ENCODE measurements around the gene RACGAP1. TPM values are rescaled to one million over a fixed set of nuclear protein-coding genes. Genes with fewer than 3 reads are reported as not detected.

RACGAP1 gene
- polyA plus RNA-seq, 3 donors, result 51.5 to 58.4 (median 57.5) TPM

DNA sequence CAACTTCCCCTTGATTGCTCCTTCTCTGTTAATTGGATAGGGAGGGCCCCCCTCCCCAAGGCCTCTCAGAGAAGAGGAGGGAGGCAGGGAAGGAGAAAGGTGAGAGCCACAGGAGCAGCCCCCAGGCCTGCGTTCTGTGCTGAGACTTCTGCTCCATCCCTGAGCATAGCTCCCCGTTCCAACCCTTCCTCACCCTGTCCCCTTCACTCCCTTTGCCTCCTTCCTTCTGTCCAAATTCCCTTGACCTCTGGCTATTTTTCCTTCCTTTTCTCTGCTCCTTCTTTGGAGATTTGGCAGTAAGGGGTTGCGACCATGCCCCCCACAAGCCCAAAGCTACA, 31.3 kb upstream of the RACGAP1 start:
- no peak for DNase-seq (ENCODE audit: low read depth in 3 of 3, low spot score in 2 of 3)

DNA sequence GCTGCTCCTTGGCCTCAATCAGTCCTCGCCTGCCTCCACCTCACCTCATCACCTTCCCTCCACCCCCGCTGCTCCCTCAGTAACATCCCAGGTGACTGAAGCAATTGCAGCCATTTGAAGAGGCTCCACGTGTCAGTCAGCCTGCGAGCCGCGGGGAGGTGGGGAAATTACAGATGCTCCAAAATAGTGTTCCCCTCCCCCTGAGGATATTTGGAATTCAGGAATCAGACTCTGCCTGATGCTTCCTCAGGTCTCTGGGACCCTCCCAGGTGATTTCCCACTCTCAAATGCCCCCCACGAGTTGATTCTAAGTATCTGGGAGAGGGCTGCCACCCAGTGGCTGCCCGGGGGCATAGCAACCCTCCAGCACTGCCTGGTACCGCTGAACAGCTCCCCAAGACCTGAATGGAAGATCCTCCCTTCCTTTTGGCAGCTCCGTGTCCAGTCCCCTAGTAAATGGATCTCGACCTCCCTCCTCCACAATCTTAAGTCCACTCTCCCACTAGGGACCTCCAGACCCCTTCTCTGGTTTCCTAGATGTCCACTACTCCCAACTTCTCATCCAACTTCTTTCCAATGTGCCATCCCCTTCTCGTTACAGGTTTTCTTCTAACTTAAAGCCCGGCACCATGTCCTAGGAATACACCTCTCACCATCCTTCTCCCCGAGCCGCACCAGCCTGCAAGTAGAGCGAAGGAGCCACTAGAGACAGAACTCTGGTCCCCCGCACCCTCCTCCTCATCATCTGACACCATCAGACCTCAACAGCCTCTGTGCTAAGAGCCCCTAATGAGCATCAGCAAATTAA, 30.7 kb upstream of the RACGAP1 start:
- no peak for DNase-seq (ENCODE audit: low read depth in 3 of 3, low spot score in 2 of 3)

DNA sequence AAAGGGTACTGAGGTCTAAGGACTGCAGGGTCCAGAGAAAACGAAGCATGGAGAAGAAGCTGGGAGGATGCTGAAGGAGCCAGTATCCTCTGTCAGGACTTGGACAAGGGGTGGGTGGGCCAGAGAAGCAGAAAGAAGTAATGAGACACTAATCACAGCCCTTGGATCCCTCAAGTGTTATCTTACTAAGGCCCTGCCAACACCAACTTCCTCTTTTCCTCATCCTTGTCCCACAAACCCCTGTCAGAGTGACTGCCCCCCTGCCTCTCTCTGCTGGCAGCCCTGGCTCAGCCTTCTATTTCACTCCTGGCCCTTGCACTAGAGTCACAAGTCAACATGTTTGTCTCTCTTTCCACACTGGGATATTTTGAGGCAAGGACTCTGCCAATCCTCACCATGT, 28.3 kb upstream of the RACGAP1 start:
- no peak for DNase-seq (ENCODE audit: low read depth in 3 of 3, low spot score in 2 of 3)

DNA sequence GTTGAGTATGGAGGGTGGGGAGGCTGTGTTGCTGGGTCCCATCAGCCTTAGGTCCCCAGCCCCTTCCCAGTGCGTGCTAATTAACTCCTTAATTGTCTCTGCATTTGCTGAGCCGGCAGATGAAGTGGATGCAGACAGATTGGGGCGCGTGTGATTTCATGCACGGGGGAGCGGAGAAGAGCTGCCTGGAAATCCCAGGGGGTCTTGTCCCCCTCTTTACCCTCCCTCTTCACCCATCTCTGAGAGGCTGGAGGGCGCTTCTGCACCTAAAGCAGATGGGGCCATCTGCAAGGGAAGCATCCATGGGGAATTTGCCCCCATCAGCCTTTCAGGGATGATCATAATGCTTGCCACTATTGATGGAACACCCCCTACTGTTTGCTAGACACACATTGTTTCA, 27.7 kb upstream of the RACGAP1 start:
- no peak for DNase-seq (ENCODE audit: low read depth in 3 of 3, low spot score in 2 of 3)

DNA sequence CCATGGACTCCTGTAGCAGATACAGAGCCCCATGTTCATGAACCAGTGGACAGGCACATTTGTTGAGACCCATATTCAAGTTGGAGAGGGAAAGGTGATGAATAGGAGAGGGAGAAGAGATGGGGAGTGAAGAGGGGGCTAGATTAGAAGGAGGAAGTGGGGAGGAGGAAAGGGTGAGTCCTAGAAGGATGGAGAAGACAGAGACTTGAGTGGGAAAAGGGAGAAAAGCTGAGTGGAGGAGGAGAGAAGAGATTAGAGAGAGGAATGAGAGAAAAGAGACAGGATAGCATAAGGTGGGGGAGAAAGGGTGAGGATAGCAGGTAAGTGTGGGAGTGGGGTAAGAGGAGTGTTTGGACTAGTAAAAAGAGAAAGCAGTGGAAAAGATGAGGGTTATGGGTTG, 27.2 kb upstream of the RACGAP1 start:
- DNase-seq (ENCODE audit: low read depth in 3 of 3, low spot score in 2 of 3), result no peak

DNA sequence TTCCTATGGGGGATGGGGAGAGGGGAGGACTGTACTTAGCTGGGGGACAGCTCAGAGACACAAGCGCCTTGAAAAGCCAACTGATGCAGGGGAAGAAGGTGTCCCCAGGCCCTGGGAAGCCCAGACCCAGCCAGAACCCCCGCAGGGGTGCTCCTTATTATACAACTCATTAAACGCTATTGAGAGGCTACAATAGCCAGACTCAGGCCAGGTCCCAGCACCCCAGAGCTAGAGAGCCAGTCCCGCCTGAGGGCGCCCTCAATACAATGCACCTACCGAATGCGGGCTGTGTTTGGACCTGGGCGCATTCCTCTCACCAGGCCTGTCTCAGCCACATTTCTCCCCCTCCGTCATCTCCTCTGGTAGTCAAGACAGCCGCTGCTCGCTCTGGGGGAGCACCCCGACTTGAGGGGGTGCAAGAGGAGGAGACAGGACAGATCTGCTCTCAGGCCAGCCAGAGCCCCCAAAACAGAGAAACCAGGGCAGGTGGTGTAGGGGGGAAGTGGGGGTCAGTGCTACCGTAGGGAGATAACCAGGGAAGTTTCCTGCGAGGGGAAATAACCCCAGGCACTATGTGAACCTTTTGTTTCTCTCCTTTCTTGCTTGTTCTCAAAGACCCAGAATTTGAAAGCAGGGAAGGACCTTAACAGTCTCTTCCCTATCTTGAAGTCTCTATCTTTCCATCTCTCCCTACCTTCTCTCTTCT, 26.0 kb upstream of the RACGAP1 start:
- DNase-seq (ENCODE audit: low read depth in 3 of 3, low spot score in 2 of 3), result no peak

DNA sequence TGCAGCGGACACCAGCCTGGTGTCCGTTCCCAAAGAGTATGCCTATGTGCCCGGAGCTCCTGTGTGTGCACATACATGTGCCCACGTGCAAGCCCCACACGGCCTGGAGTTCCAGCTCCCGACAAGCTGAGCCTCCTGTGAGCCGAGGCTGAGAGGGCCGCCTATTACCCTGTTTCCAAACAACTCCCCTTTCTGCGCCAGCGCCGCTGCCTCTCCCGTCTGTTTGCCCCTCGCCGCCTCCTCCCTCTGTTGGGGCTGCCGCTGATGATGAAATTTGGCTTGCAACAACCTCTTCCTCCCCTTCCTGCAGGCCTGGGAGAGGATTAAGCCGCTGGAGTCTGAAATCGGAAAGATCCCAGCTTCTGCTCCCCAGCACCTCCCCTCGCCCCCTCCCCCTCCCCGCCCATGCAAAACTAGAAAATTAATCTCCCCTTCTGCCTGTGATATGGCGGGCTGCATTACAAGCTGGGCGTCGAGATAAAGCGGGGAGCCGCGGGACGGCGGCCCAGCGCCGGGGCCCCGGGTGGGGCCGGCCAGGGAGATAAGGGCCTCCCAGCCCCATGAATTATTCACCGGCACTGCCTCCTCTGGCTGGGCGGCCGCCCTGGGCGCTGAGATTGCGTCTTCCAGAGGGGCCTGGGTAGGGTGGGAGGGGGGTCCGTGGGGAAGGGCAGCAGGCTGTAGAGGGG, 25.3 kb upstream of the RACGAP1 start:
- no peak for DNase-seq (ENCODE audit: low read depth in 3 of 3, low spot score in 2 of 3)

DNA sequence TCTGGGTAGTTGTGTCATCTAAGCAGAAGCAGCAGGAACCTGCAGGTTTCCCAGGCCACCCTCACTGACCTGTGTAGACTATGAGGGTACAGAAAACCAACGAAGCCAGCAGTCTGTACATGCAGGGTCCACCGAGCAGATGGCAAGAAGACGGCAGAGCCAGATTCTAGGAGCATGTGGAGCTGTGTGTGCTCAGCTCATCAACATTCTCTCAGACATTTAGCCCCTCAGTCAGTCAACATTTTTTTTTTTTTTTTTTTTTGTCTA, 24.8 kb upstream of the RACGAP1 start:
- DNase-seq (ENCODE audit: low read depth in 3 of 3, low spot score in 2 of 3), result no peak

DNA sequence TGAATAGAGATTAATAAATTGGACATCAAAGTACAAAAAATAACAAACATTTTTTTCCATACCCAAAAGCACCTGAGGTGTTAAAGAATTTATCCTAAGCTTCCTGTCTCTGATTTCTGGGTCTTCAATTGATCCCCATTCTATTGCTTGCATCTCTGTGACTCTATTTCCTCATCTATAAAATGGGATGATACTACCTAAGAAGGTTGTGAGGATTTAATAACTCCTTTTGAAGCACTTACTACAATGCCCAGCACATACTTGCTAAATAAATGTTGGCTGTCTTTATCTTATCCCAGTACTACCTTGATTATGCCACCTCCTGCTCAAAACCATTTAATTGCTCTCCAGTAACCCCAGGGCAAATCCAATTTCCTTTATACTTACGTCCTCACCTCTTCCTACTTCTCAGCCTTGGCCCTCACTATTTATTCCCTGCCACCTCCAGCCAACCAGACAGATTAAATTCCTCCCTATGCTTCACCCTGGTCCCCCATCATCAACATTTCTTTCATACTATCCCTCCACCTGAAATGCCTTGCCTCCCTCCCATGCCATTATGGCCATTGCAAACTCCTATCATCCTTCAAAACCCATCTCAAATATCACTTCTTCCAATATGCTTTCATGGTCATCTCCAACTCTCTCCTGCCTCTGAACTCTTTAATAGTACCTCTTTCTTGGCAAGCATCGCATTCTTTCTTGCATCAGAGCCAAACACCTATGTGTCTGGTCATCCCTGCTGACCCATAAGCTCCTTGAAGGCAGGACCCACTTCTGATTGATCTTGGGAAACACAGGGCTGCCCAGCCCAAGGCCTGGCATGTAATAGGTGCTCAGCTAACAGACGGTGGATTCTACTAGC, 24.2 kb upstream of the RACGAP1 start:
- no peak for DNase-seq (ENCODE audit: low read depth in 3 of 3, low spot score in 2 of 3)

DNA sequence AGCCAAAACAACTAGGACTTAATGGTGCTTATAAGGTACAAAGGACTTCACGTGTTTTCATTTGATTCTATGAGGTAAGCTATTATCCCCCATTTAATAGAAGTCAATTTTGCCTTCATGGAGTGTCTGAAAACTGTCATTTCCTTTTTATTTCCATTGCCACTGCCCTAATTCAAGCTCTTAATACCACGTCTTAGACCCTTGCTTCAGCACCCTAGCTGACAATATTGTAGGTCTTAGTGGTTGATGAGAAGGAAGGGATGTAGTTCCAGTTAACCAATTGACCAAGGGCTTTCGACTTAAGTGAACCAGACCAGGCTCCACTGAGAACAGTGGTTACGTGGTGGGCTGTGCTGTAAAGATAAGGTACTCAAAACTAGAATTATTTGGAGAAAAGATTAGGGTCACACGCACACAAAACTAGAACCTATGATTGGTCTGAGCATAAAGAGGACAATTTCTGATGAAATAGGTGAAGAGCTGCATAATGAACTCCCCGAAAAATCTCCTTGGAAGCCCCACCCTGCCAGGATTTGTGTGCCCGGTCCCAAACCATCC, 22.5 kb upstream of the RACGAP1 start:
- no peak for DNase-seq (ENCODE audit: low read depth in 3 of 3, low spot score in 2 of 3)

DNA sequence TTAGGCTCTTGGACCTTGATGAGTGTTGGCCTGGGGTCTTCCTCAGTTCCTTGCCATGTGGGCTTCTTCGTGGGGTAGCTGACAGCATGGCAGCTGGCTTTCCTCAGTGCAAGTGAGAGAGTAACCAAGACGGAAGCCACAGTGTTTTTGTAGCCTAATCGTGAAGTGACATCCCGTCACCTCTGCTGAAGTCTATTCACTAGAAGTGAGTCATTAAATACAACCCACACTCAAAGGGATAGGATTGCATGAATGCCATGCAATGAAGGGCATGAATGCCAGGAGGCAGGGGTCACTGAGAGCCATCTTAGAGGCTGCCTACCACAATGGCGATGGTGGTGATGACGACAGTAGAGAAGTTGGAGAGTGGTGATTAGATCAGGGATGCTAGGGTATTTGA, 18.6 kb upstream of the RACGAP1 start:
- no peak for DNase-seq (ENCODE audit: low read depth in 3 of 3, low spot score in 2 of 3)

DNA sequence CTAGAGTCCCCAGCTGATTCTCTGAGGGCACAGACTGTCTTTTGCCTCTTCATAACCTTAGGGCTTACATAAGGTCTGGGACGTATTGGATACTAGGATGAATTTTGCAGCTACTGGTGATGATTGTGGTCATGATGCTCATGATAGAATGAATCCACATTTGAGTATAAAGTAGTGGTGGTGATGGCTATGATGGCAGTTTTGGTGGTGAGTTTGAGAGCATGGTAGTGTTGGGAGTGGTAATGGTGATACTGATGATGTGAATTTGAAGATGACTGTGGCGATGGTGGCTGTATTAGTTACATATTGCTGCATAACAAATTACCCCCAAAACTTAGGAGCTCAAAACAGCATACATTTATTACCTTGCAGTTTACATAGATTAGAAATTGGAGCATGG, 18.0 kb upstream of the RACGAP1 start:
- DNase-seq (ENCODE audit: low read depth in 3 of 3, low spot score in 2 of 3), result no peak

DNA sequence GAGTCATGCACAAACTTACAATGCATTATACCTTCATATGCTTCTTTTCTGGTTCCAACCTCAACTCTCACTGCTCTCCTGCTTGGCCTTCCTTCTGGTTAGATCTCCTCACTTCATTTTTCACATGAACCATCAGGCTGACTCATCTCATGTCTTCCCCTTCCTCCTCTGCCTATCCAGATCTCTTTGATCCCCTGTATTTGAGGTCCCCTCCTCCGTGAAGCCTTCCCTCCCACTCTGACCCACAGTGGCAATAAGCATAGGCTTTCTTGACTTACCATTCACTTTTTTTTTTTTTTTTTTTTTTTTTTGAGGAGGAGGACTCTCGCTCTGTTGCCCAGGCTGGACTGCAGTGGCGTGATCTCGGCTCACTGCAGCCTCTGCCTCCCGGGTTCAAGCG, 17.4 kb upstream of the RACGAP1 start:
- no peak for DNase-seq (ENCODE audit: low read depth in 3 of 3, low spot score in 2 of 3)

DNA sequence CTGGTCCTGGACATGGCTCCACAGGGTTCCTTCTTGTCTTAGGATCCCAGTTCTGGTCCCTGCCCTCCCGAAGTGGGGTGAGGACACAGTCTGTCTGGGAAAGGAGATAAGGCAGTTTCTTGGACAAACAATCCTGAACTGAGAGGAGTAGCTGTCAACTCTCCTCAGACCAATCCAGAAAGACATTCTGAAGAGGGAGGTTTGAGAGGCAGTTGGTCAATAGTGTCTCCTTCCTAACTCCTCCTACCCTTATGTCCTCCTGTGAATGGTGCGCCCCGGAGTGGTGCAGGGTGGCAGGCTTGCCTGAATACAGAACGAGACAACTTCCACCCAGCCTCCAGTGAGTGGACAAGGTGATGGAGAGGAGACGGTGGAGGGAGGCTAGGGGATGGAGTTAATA, 16.7 kb upstream of the RACGAP1 start:
- no peak for DNase-seq (ENCODE audit: low read depth in 3 of 3, low spot score in 2 of 3)

DNA sequence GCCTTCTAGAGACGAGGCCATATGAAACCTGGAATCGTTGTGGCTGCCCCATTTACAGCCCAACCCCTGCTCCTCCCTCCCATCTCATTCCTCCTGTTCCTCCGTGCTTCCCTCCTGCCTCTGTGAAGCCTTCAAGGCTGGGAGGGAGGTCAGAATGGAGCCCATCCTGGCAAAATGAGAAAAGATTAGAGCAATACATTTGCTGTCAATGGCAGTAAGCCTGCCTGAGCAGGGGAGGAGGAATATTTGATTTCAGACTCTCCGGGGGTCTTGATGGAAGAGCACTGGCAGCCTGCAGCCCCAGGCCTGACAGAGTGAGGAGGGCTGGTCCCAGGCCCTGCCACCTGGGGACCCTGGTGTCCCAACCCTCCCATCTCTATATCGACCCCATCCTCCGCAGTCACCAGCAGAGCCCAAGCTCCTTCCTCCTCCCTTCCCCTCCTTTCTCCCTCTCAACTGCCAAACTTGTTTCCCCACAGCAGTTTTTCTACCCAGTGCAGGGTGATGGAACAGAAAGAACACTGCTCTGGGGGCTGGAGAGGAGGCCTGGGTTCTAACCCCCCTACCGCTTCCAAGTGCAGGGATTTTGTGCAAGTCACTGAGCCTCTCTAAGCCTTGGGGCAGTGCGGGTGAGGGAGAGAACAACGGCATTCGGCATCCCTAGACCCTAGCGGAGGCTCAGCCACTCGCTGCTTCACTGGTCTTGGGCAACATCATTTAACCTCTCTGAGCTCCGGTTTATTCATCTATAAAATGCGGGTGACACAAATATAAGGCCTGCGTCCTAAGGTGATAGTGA, 16.0 kb upstream of the RACGAP1 start:
- DNase-seq (ENCODE audit: low read depth in 3 of 3, low spot score in 2 of 3), result no peak

DNA sequence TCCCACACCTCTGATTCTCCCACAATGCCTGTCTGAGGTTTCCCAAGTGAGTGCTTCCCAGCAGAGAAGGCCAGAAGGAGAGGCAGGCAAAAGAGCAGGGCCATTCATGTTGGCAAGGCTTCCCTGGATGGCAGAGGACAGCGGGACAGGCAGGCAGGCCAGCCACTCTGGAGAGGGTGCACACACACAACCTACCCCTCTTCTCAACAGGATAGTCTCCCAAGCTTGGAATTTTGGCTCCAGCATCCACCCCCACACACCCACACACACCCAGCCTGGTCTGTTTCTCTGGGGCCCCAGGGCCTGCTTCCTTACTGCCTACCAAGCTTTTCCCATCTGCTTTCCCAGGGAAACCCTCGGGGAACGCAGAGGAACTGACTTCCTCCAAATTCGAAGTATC, 15.4 kb upstream of the RACGAP1 start:
- DNase-seq (ENCODE audit: low read depth in 3 of 3, low spot score in 2 of 3), result no peak

DNA sequence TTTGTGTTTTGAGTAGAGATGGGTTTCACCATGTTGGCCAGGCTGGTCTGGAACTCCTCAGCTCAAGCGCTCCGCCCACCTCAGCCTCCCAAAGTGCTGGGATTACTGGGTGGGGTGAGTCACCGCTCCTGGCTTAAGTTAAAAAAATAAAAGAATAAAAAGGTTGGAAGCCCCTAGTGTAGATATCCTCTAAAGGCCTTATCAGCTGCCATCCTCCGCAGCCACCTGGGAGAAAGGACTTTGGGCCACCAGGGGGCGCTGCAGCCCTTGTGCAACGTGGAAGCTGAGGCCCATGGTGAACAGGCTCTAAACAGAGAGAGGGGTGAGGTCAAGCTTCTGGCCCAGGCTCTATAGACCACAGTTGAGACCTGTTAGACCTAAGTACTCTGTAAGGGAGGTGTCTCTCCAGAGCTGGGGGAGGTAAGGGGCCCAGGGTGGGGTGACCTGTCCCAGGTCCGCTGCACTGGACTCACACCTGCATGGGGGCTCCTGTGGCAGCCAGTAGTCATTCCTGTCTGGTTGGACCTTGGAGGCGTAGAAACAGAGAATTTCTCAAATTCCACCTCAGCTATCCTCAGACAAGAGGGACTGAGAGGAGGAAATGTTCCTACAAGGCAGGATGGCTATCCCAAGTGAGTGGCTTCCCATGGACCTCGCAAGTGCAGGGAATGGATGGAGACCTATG, 14.0 kb upstream of the RACGAP1 start:
- no peak for DNase-seq (ENCODE audit: low read depth in 3 of 3, low spot score in 2 of 3)

DNA sequence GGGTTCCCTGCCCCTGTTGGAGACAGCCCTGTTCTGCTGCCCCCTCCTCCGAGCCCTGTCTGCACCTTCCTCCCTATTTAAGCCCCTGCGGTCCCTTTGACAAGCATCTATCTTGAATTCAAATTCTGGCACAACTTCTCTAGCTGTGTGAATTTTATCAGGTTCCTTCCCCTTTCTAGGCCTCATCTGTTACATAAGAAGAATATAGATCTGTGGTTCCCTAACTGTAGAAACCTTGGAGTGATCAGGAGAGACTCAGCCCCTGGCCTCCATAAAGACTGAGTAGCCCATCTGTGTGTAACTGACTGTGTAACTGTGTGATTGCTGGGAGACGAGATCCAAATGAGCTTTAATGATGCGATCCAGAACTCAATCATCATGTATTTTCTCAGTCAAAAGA, 13.0 kb upstream of the RACGAP1 start:
- DNase-seq (ENCODE audit: low read depth in 3 of 3, low spot score in 2 of 3), result no peak

DNA sequence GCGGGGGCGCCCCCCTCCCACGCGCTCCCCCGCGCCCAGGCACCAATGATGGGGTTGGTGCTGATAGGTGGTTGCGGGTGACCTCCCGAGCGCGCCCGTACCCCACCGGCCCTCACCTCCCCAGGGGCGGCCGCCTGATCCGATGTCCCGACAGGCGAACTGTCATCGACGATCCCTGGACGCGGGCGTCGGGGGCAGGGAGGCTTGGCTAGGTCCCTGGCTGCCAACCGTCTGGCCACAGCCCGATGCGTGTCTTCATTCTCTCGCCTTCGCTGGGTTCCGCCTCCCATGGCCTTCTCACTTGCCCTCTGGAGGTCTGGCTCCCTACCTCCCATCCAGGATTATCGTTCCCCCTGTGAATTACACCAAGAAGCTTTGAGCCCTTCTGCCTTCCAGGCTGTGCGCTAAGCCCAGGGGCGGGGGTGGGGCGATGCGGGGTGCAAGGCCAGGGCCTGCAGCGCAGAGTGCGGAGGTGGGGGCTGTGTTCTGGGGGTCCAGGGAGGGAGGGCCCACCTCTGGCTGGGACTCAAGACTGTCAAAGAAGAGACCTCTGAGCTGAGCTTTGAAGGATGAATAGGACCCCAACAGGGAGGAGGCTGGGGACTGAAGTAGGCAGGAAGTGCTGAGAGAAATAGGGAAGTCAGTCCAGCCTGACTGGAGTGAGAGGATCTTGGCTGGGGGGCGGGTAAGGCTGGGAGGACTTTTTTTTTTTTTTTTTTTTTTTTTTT, 7.7 kb upstream of the RACGAP1 start:
- no peak for DNase-seq (ENCODE audit: low read depth in 3 of 3, low spot score in 2 of 3)
